GM12864 (cell line): ENCODE data around the gene DHDDS.

Source experiments
- DNase-seq: peaks from one replicate; pipeline ENCODE4 v3.0.0-alpha.2; 2011; ENCODE audit warnings: low read depth
- H3K4me3 ChIP-seq: 2 replicates; pipeline ENCODE4 v1.5.1; 2011; ENCODE audit warnings: mild to moderate bottlenecking, low read depth, low read length, control low read depth
- TF ChIP-seq, protein P1 (sequence below): IDR thresholded peaks from 2 replicates; pipeline ENCODE4 v1.5.1; 2011; ENCODE audit warnings: low read depth, mild to moderate bottlenecking, moderate library complexity, low read length, control low read depth, inconsistent platforms; ENCODE audit errors: missing control alignments

Gene DHDDS

DNA sequence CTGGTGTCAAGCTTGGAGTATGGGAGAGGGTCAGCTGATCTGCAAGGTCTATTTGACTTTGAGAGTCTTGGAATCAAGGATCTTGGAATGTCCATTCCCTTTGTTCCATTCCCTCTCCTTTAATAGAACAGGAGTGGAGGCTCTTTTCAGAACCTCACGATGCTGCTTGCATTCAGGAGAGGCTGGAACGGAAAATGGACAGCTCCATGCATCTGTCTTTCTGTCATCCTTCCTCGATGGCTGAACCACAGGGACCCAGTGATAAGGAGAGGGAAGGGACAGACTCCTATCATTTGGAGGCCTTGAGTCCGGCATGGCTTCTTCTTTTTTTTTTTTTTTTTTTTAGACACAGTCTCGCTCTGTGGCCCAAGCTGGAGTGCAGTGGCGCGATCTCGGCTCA lies 36.4 kb upstream of the DHDDS start:
- TF ChIP-seq, protein P1, sequence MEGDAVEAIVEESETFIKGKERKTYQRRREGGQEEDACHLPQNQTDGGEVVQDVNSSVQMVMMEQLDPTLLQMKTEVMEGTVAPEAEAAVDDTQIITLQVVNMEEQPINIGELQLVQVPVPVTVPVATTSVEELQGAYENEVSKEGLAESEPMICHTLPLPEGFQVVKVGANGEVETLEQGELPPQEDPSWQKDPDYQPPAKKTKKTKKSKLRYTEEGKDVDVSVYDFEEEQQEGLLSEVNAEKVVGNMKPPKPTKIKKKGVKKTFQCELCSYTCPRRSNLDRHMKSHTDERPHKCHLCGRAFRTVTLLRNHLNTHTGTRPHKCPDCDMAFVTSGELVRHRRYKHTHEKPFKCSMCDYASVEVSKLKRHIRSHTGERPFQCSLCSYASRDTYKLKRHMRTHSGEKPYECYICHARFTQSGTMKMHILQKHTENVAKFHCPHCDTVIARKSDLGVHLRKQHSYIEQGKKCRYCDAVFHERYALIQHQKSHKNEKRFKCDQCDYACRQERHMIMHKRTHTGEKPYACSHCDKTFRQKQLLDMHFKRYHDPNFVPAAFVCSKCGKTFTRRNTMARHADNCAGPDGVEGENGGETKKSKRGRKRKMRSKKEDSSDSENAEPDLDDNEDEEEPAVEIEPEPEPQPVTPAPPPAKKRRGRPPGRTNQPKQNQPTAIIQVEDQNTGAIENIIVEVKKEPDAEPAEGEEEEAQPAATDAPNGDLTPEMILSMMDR = no peak
- no peak for DNase-seq
- no peak overlapping the region for H3K4me3 ChIP-seq

DNA sequence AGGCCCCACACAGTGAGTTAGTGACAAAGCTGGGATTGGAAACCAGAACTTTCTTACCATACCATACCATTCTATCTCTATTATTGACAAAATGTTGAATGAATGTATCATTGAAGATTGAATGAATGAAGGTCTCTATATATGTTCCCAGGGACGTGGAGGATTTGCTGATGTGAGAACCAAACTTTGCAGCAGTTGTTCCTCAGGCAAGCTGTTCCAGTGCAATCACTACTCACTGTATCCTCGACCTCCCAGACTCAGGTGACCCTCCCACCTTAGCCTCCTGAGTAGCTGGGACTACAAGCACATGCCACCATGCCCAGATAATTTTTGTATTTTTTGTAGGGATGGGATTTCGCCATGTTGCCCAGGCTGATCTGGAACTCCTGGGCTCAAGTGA lies 33.1 kb upstream of the DHDDS start:
- no peak for DNase-seq
- no peak overlapping the region for H3K4me3 ChIP-seq
- TF ChIP-seq, protein P1 = no peak

DNA sequence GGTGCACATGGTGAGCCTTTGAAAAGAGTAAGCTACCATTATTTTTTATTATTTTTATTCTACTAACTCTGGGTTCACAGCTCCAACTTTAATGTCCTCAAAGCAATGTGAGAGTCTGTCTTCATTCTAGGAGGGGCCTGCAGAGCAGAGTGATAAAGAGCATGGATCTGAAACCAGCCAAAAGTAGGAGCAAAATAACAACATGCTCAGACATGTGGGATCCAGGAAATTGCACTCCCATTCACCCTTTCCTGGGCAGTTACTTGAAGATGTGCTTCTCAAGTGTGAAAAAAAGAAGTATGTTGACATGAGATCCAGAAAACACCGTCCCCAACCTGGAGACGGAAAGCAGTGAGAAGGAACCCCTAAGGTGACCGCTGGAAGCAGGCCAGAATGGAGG lies 30.2 kb upstream of the DHDDS start:
- TF ChIP-seq, protein P1 = no peak
- no peak overlapping the region for H3K4me3 ChIP-seq

DNA sequence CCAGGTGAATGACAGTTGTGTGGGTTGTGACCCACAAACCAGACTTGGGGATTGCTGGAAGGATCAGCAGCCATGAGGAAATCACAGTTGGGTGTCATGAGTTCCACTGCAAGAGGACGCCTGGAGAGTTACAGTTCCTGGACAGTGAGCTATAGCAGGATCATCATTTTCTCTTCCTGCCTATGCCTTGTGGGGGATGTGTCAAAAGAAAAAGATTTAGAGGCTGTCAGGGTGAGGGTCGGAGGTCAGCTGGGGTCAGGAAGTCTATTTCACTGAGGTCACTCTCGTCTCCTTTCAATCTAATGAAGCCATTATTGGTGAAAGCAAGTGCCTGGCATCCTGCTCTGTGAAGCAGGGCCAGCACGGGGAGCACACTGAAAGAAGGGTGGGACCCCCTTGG lies 28.5 kb upstream of the DHDDS start:
- H3K4me3 ChIP-seq = no peak overlapping the region
- DNase-seq = no peak
- TF ChIP-seq, protein P1 = no peak

More for the DNA sequence above, 30.2 kb upstream of the DHDDS start:
- no peak for DNase-seq

DNA sequence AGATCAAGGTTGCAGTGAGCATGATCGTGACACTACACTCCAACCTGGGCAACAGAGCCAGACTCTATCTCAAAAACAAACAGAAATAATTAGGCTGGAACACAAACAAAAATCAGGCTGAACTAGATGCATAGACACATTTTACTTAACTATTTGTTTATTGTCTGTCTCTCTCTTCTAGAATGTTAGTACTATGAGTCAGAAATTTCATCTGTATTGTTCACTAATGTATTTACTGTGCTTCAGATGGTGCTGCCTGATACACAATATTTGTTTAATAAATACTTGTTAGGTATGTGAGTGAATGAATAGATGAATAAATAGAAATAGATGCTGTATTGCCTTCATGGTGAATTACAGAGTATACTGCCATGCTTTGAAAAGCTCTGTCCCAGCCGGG lies 27.5 kb upstream of the DHDDS start:
- H3K4me3 ChIP-seq = no peak overlapping the region
- no peak for DNase-seq

DNA sequence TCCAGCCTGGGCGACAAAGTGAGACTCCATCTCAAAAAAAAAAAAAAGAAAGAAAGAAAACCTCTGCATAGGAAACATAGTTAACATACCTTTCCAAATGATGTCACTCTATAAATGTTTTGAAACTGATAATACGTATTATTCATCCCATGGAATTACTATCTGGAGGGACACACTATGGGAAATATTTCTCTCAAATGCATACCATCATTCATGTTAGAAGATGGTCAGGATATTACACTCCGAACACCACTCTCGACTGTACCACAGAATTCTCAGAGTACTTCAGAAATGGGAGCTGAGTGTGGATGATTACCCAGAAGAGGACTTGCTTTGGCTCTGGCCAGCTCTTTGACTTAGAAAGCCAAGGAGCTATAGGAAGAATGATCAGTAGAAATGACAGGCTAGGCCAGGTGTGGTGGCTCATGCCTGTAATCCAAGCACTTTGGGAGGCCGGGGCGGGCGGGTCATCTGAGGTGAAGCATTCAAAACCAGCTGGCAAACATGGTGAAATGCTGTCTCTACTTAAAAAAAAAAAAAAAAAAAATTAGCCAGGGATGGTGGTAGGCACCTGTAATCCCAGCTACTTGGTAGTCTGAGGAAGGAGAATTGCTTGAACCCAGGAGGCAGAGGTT lies 26.7 kb upstream of the DHDDS start:
- DNase-seq = no peak
- TF ChIP-seq, protein P1 = no peak
- no peak overlapping the region for H3K4me3 ChIP-seq

More for the DNA sequence above, 27.5 kb upstream of the DHDDS start:
- TF ChIP-seq, protein P1 = no peak

DNA sequence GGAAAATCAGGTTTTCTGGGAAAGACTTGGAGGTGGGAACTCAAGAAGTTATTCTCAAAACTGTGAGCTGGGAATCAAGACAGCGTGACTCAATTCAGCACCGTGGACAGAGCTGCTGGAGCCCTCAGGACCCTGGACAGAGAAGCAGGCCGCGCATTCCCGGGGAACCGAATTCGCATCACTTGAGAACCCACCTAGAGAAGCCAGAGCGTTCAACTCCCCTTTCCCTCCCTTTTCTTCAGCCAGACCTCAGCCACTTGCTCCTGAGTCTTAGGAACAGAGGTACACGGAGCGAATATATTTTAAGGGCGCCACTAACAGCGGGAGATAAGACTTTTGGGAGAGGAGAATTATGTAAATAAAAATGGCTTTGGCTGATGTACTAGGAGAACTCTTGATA lies 23.5 kb upstream of the DHDDS start:
- no peak overlapping the region for H3K4me3 ChIP-seq
- TF ChIP-seq, protein P1 = no peak
- no peak for DNase-seq
